ENCODE data around the gene MICB. TPM values are rescaled to one million over a fixed set of nuclear protein-coding genes. Genes with fewer than 3 reads are reported as not detected.

Gene MICB
- total RNA-seq, 1 experiment from 2014 or later, result 21.7 TPM

DNA sequence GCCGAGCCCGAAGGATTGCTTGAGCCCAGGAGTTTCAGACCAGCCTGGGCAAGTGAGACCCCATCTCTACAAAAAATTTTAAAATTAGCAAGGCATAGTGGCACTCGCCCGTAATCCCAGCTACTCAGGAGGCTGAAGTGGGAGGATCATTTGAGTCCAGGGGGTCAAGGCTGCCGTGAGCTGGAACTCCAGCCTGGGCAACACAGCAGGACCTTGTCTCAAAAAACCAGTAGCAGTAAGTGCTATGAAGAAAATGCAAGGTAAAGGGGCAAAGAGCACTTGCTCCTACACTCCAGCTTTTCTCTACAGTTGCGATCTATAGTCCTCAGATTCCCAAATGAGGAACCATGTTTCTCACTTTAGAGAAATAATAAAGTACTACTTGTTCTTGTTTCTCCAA, 45.7 kb downstream of the MICB start:
- peak overlapping the region; percentile 96; the same call in 1 of the 2 replicates for H3K27ac ChIP-seq (ENCODE audit: low read depth, low read length)
- peaks cover 25 to 48% of the 10 kb centered on the region in 2 experiments for H3K4me1 ChIP-seq (ENCODE audit: control insufficient read depth in 1 of 2, insufficient read depth in 2 of 2, low read length in 2 of 2)
- H4K20me1 ChIP-seq (ENCODE audit: insufficient read depth), result peaks cover 24% of the 10 kb centered on the region; the same call in 1 of the 2 replicates
- TF ChIP-seq POLR2A (IDR thresholded peaks at IDR 0.05; ENCODE audit: borderline replicate concordance, extremely low read depth, insufficient read depth, insufficient read length) (no peak), SIN3A (IDR thresholded peaks at IDR 0.05; ENCODE audit: low read depth) (no peak), TCF7L2 (IDR thresholded peaks at IDR 0.05; ENCODE audit: borderline replicate concordance, extremely low read depth, insufficient read depth, insufficient read length) (no peak), YY1 (IDR thresholded peaks at IDR 0.05; ENCODE audit: extremely low read depth, insufficient replicate concordance, low read depth, low read length) (no peak), REST (IDR thresholded peaks at IDR 0.05; ENCODE audit: low read depth) (no peak), FOSL1 (IDR thresholded peaks at IDR 0.05; ENCODE audit: low read depth) (no peak), SP1 (IDR thresholded peaks at IDR 0.05; ENCODE audit: low read depth) (no peak), CTCF (IDR thresholded peaks at IDR 0.05 in 2 of 3, conservative IDR thresholded peaks at IDR 0.05 in 1 of 3; ENCODE audit: borderline replicate concordance in 1 of 3, insufficient read depth in 1 of 3, low read depth in 2 of 3, low read length in 2 of 3) (no peak), EZH2phosphoT487 (IDR thresholded peaks at IDR 0.05; ENCODE audit: borderline replicate concordance) (no peak), ELF1 (IDR thresholded peaks at IDR 0.05; ENCODE audit: borderline replicate concordance, low read depth) (no peak), CEBPB (IDR thresholded peaks at IDR 0.05; ENCODE audit: low read depth) (no peak), CBX3 (IDR thresholded peaks at IDR 0.05; ENCODE audit: low read depth) (no peak), SRF (IDR thresholded peaks at IDR 0.05; ENCODE audit: low read depth) (no peak)
- TF ChIP-seq, protein P1, sequence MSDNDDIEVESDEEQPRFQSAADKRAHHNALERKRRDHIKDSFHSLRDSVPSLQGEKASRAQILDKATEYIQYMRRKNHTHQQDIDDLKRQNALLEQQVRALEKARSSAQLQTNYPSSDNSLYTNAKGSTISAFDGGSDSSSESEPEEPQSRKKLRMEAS (IDR thresholded peaks at IDR 0.05), result no peak
- TF ChIP-seq, protein P2, sequence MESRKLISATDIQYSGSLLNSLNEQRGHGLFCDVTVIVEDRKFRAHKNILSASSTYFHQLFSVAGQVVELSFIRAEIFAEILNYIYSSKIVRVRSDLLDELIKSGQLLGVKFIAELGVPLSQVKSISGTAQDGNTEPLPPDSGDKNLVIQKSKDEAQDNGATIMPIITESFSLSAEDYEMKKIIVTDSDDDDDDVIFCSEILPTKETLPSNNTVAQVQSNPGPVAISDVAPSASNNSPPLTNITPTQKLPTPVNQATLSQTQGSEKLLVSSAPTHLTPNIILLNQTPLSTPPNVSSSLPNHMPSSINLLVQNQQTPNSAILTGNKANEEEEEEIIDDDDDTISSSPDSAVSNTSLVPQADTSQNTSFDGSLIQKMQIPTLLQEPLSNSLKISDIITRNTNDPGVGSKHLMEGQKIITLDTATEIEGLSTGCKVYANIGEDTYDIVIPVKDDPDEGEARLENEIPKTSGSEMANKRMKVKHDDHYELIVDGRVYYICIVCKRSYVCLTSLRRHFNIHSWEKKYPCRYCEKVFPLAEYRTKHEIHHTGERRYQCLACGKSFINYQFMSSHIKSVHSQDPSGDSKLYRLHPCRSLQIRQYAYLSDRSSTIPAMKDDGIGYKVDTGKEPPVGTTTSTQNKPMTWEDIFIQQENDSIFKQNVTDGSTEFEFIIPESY (IDR thresholded peaks at IDR 0.05; ENCODE audit: extremely low read depth, insufficient replicate concordance, low read length), result no peak
- no peaks in the 10 kb centered on the region for H3K27me3 ChIP-seq (ENCODE audit: insufficient read depth, low read length)
- no peaks in the 10 kb centered on the region for H3K9me2 ChIP-seq (ENCODE audit: insufficient read depth)
- H3K9ac ChIP-seq (ENCODE audit: low read length), result no peak overlapping the region
- H3K36me3 ChIP-seq (ENCODE audit: control insufficient read depth in 1 of 2, insufficient read depth in 2 of 2, low read length in 2 of 2), result peaks cover 19 to 21% of the 10 kb centered on the region in 2 experiments
- ChIA-PET POLR2A (interaction anchor here (0.7 to 2.4 kb wide), 2 partner anchors 39 to 121 kb away, joined by 3 to 8 read pairs; partner anchors contain the start of genes CSNK2B and GPANK1), RAD21 (ENCODE audit: low non-redundant PET in 1 of 2, low total read pairs in 2 of 2, uncharacterized antibody in 2 of 2, unreplicated experiment in 2 of 2) (no interaction called here), CTCF (no interaction called here)
- no peaks in the 10 kb centered on the region for H3K9me3 ChIP-seq (ENCODE audit: control insufficient read depth in 1 of 2, insufficient read depth in 1 of 2, low read depth in 1 of 2, low read length in 2 of 2)
- H3K4me2 ChIP-seq (ENCODE audit: low read length), result peak overlapping the region; percentile 85
- no TSS peak for BruUV-seq (replicated peaks)
- H3K4me3 ChIP-seq (replicated peaks in 1 of 2; ENCODE audit: low read depth in 1 of 2, low read length in 2 of 2), result peak overlapping the region; percentile 85 to 98; a peak in 3 of 4 replicates
- H3K79me2 ChIP-seq (ENCODE audit: insufficient read depth, low read length), result peaks cover 51% of the 10 kb centered on the region
- DNase-seq (ENCODE audit: low read depth, low spot score) (no peak), ATAC-seq (no peak)
- no peak overlapping the region for H2AFZ ChIP-seq (ENCODE audit: low read depth, low read length, poor library complexity, severe bottlenecking)
- intact Hi-C loops (cut with micrococcal nuclease), result loop anchor here (10.0 kb wide), 1 partner anchor 291 kb away; no protein-coding TSS in a partner anchor

Measured in HCT116 (cell line).